NCI-H2196 (cell line): ENCODE results near the gene HOXA9.

ENCODE experiments used
- DNase-seq: peaks from one replicate; lab custom pipeline; 2025; ENCODE audit not compliant: unreplicated experiment; lab: John Stamatoyannopoulos, UW

HOXA9 gene

GRCh38 chr7:27166531-27167505 lies 1.5 kb upstream of the HOXA9 start:
- no peak for DNase-seq

- no peak for DNase-seq
Measured at GRCh38 chr7:27165996-27166530, 726 bp upstream of the HOXA9 start.

GRCh38 chr7:27164367-27165088 lies 809 bp downstream of the HOXA9 start:
- DNase-seq = no peak

DNA sequence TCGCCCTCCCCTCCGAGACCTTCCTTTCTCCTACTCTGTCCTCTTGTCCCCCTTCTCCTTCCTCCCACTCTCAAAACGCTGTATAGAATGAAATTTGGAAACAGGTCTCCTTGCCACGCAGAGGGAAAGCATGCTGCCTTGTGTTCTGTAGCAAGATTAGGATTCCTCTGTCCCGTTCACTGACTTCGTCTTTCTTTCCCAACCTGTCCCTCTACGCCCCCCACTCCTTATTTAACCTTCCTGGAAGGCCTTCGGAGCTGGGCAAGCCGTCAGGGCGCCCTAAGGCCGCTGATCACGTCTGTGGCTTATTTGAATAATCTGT lies 1.3 kb downstream of the HOXA9 start:
- DNase-seq = no peak

- DNase-seq = no peak
Measured at GRCh38 chr7:27163288-27164044, 1.9 kb downstream of the HOXA9 start.

DNA sequence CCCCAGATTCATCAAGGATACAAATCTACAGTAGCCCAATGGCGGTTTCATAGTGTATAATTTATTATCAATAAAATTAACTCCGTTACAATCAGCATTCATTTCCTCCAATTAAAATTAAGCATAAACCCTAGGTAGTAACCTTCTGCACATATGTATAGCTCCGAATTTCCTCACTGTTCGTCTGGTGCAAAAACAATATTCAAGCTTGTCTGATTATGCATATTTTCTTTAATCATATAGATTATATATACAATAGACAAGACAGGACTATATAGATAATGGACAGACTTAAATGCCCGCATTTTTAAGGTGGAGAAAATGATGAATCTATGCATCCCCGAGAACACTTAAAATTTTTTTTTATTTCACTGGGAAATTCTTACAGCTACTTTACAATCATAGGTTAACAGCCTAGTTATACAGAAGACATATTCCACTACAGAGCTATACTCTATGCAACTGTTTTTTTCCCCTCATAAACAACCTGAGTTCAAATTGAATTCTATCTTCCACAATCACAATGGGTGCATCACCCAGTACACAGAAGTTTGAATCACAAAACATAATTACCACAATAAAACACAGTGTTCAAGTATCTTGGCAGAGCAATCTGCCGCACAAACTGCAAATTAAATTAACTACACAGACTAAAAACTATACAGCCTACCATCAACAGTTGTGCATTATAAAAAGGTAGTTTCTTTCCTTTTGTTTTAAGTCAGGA lies 2.6 kb downstream of the HOXA9 start:
- no peak for DNase-seq

DNA sequence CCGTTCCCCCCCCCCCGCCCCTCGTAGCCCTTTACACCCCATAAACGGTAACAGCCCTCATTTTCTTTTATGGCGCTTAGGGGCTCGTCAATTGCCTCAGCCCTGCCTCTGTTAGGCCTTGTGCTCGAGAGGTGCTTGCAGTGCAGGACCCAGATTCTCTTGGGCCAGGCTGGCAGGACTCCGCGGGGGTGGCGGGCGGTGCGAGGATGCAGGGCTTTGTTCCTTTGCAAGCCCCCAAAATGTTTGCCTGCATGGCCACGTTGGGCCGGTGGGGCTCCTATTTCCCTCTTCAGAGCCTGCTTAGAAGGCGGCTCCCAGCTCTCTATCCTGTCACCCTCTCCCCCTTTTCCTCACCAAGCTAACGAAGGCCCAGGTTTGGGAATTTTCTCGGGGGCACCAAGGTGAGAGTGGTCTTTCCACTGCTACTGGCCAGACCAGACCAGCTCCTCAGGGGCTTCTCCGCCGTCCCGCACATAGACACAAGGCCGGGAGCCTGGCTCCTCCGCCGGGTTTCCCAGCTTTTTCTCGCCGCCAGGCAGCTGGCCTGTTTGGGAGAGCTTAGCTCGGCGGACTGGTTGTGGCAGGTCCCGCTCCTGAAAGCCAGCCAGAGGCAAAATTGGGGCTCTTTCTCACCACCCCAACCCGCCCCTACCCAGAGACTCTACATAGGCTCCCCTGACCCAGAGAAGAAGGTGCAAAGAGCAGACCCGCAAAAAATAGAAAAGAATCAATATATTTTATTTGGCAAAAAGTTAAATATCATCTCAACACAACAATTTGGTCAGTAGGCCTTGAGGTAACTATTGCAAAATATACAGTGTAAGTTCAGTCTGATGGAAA lies 3.4 kb downstream of the HOXA9 start:
- no peak for DNase-seq

- no peak for DNase-seq
Measured at GRCh38 chr7:27161214-27161720, 4.1 kb downstream of the HOXA9 start.

DNA sequence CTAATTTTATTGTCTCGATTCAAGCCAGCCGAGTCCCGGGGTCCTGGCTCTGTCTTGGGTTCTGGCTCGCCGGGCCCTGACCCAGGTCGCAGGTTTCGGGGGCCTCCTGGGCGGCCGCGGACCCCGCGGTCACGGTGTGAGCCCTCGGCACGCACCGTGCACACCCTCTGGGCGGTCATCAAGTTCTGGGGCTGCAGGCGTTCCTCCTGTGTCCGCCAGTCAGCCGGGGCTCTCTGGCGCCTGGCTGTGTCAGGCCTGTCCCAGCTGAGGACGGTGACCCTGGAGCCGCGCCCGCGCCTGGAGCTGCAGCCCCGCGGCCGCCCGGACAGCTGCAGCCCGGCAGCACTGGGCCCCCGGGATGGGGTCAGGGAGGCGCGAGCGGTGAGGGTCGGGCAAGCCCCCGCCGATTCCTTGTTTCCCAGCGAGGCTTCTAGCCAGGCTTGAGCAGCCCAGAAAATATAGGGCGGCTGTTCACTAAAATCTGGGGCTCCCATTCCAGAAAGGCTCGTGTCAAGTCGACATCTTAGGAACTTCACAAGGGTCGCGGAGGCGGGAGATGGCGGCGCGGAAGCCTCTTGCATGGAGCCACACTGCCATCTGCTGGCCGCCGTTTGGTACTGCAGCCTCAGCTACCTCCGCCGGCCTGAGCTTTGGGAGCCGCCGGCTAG lies 4.7 kb downstream of the HOXA9 start:
- peak; percentile 79 for DNase-seq

GRCh38 chr7:27160145-27160545 lies 5.2 kb downstream of the HOXA9 start:
- no peak for DNase-seq

DNA sequence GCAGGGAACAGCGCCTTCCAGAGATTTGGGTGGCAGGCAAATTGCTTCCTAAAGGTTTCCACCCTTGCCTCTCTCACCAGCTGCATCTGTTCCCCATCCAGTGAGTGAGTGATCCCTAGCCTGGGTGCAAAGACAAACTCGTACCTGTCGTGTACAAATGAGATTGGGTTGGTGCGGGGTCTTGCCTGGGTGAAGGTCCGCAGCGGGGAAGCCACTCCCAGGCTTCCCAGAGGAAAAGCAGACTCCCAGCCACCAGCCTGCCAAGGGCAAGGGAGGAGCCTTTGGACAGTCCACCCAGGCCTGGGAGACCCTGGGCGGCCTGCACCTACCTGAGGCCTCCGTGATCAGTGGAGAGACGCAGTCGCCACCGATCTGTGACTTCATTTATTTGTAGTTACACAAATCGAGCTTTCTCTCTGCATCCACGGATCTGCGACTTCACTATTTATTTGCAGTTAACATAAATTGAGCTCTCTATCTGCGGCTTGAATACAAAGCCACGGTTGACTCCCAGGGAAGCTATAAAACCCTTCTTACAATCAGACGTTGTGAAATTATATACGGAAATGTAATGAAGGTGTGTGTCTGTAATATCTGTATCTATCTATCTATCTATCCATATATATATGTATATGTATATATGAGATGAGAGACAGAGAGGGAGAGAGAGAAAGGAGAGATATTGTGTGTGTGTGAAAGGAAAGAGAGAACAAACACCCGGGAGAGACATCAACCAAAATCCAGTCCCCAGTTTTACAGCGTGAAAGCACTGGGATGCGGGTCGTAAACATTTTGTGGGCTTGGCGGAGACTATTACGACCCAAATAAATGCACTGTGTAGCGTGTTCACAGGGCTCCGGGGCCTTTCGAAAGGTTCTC lies 5.8 kb downstream of the HOXA9 start:
- no peak for DNase-seq

- DNase-seq = no peak
Measured at GRCh38 chr7:27158436-27159265, 6.7 kb downstream of the HOXA9 start.

DNA sequence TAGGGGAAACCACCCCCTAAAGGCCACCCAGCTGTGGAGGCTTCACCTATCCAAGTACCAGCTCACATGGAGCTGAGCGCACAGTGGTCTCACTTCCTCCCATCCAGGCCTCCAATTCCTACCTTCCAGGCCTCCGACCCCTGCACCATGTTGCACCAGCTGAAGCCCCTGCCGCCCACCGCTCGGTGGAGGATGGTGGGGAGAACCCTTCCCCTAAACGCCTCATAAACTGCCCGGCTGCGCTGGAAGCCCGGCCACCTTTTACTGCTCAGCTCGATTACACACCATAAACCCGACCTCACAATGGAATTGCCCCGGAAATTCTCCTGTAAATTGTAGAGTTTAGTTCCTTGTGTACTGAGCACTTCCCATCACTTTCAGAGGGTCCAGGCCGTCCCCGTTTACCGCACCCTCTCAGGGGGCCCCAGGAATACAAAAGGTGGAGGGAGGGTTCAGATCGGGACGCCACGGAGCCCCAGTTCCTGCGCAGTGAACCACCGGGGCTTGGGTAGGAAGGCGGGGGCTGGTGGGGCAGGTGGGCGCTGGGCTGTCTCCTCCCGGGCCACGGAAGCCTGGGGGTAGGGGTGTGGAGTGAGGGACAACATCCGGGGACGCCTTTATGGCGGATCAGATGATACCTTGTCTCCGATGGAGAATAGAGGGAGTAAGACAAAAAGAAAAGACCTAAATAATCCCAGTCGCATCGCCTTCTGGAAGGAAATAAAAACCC lies 7.5 kb downstream of the HOXA9 start:
- no peak for DNase-seq

- DNase-seq = no peak
Measured at GRCh38 chr7:27156916-27157701, 8.2 kb downstream of the HOXA9 start.

DNA sequence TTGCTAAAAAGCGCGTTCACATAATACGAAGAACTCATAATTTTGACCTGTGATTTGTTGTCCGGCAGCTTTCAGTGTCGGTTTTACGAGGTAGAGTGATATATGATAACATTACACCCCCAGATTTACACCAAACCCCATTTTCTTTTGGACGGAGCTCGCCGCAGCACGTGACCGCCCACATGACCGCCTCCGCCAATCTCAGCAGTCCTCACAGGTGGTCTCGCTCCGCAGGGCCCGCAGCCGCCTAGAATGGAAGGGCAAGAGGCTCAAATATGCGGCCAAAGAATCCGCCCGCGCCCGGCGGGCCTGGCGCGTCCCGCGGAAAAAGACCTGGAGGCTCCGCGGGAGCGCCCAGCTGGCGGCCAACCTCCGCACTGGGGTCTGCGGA lies 8.8 kb downstream of the HOXA9 start, which contains the start of gene HOXA7:
TSS of gene HOXA7 (minus strand) at position 168 of the 391 bp plus-strand sequence. CDS start at position 38, 130 bp downstream.
- no peak for DNase-seq
